Measurements from ENCODE around the gene ACOT2.
"Not testable (repeated sequence)": the region's sequence is repeated elsewhere in the genome, so short reads cannot be mapped to it uniquely, and the experiment has no call there.

The ACOT2 gene

GRCh38 chr14:73569185-73569958, at the start of gene ACOT2:
ACOT2 (plus strand) TSS chr14:73569213; CDS start chr14:73569241, 28 bp downstream.
- peak; percentile 70 for DNase-seq (ENCODE audit: low read depth, low spot score)

GRCh38 chr14:73521229-73521628, 47.8 kb upstream of the ACOT2 start:
- DNase-seq (ENCODE audit: low read depth, low spot score), result no peak

GRCh38 chr14:73524493-73524892, 44.5 kb upstream of the ACOT2 start:
- DNase-seq (ENCODE audit: low read depth, low spot score), result no peak

GRCh38 chr14:73526036-73526984, 42.7 kb upstream of the ACOT2 start:
- DNase-seq (ENCODE audit: low read depth, low spot score), result no peak

GRCh38 chr14:73529356-73529755, 39.7 kb upstream of the ACOT2 start:
- not testable (repeated sequence) for DNase-seq (ENCODE audit: low read depth, low spot score)

GRCh38 chr14:73531971-73532370, 37.0 kb upstream of the ACOT2 start:
- not testable (repeated sequence) for DNase-seq (ENCODE audit: low read depth, low spot score)

- DNase-seq (ENCODE audit: low read depth, low spot score), result peak; percentile 57
Measured at GRCh38 chr14:73537244-73538045, 31.6 kb upstream of the ACOT2 start.

- DNase-seq (ENCODE audit: low read depth, low spot score), result not testable (repeated sequence)
Measured at GRCh38 chr14:73539017-73539416, 30.0 kb upstream of the ACOT2 start.

GRCh38 chr14:73542961-73543360, 26.1 kb upstream of the ACOT2 start:
- not testable (repeated sequence) for DNase-seq (ENCODE audit: low read depth, low spot score)

- DNase-seq (ENCODE audit: low read depth, low spot score), result not testable (repeated sequence)
Measured at GRCh38 chr14:73545353-73545752, 23.7 kb upstream of the ACOT2 start.

GRCh38 chr14:73549097-73549496, 19.9 kb upstream of the ACOT2 start:
- DNase-seq (ENCODE audit: low read depth, low spot score), result not testable (repeated sequence)

- DNase-seq (ENCODE audit: low read depth, low spot score), result not testable (repeated sequence)
Measured at GRCh38 chr14:73549889-73550524, 19.0 kb upstream of the ACOT2 start.

- no peak for DNase-seq (ENCODE audit: low read depth, low spot score)
Measured at GRCh38 chr14:73553845-73554244, 15.2 kb upstream of the ACOT2 start.

- not testable (repeated sequence) for DNase-seq (ENCODE audit: low read depth, low spot score)
Measured at GRCh38 chr14:73557201-73557600, 11.8 kb upstream of the ACOT2 start.

GRCh38 chr14:73558238-73558637, 10.8 kb upstream of the ACOT2 start:
- DNase-seq (ENCODE audit: low read depth, low spot score), result not testable (repeated sequence)

- DNase-seq (ENCODE audit: low read depth, low spot score), result not testable (repeated sequence)
Measured at GRCh38 chr14:73562256-73562655, 6.8 kb upstream of the ACOT2 start.

- not testable (repeated sequence) for DNase-seq (ENCODE audit: low read depth, low spot score)
Measured at GRCh38 chr14:73562696-73563095, 6.3 kb upstream of the ACOT2 start.

GRCh38 chr14:73566431-73566830, 2.6 kb upstream of the ACOT2 start:
- not testable (repeated sequence) for DNase-seq (ENCODE audit: low read depth, low spot score)

- DNase-seq (ENCODE audit: low read depth, low spot score), result not testable (repeated sequence)
Measured at GRCh38 chr14:73566935-73567334, 2.1 kb upstream of the ACOT2 start.

- DNase-seq (ENCODE audit: low read depth, low spot score), result no peak
Measured at GRCh38 chr14:73567358-73567757, 1.7 kb upstream of the ACOT2 start.

Data from iPS DF 19.7 (cell line).